DOHH2 (cell line): Measurements from ENCODE around the gene MYO15A.

ENCODE experiments used
- CTCF ChIP-seq: fragments of 200-600 bp; sonication (generic); IDR thresholded peaks from one replicate; pipeline ENCODE4 v1.5.1; 2014; ENCODE audit warnings: antibody characterized with exemption, mild to moderate bottlenecking, low read depth, low read length; ENCODE audit not compliant: poor library complexity, severe bottlenecking
- EZH2phosphoT487 ChIP-seq: fragments of 200-600 bp; sonication (generic); IDR thresholded peaks from 2 replicates; pipeline ENCODE4 v1.6.1; 2017; ENCODE audit warnings: borderline replicate concordance, mild to moderate bottlenecking, antibody characterized with exemption, low read length, moderate library complexity, mixed read lengths

GRCh38 chr17:18185391-18185790 lies 76.8 kb downstream of the MYO15A start:
- no peak for TF ChIP-seq CTCF
- TF ChIP-seq EZH2phosphoT487, result no peak
